Fibroblast of skin of left quadriceps (primary cell): ENCODE data around the gene TMEM255A.
"Not testable (repeated sequence)": the region's sequence is repeated elsewhere in the genome, so short reads cannot be mapped to it uniquely, and the experiment has no call there.

Source experiments
- DNase-seq, 2 experiments: peaks; one replicate each; pipeline ENCODE4 v3.0.0-alpha.2; 2013; ENCODE audit warnings: low read depth in 2 of 2

The TMEM255A gene

GRCh38 chrX:120310861-120311726, at the start of gene TMEM255A:
Gene TMEM255A, minus strand, starts transcription at chrX:120311461. Its CDS starts 152 bp downstream, at chrX:120311309.
- DNase-seq, result no peak

- no peak for DNase-seq
Measured at GRCh38 chrX:120358737-120359456, 47.6 kb upstream of the TMEM255A start.

GRCh38 chrX:120357186-120357585, 45.9 kb upstream of the TMEM255A start:
- no peak for DNase-seq

- no peak for DNase-seq
Measured at GRCh38 chrX:120356084-120356483, 44.8 kb upstream of the TMEM255A start.

- DNase-seq, result no peak
Measured at GRCh38 chrX:120350450-120351138, 39.3 kb upstream of the TMEM255A start.

- not testable (repeated sequence) for DNase-seq
Measured at GRCh38 chrX:120344566-120344965, 33.3 kb upstream of the TMEM255A start.

- DNase-seq, result no peak
Measured at GRCh38 chrX:120336899-120337298, 25.6 kb upstream of the TMEM255A start.

GRCh38 chrX:120335289-120335688, 24.0 kb upstream of the TMEM255A start:
- DNase-seq, result no peak

GRCh38 chrX:120334603-120335002, 23.3 kb upstream of the TMEM255A start:
- DNase-seq, result no peak

GRCh38 chrX:120334151-120334550, 22.9 kb upstream of the TMEM255A start:
- no peak for DNase-seq

- no peak for DNase-seq
Measured at GRCh38 chrX:120332394-120332793, 21.1 kb upstream of the TMEM255A start.

- DNase-seq, result no peak
Measured at GRCh38 chrX:120331116-120331515, 19.9 kb upstream of the TMEM255A start.

GRCh38 chrX:120321520-120322281, 10.4 kb upstream of the TMEM255A start:
- no peak for DNase-seq

- no peak for DNase-seq
Measured at GRCh38 chrX:120318411-120318810, 7.2 kb upstream of the TMEM255A start.

- DNase-seq, result no peak
Measured at GRCh38 chrX:120316587-120317283, 5.5 kb upstream of the TMEM255A start.

GRCh38 chrX:120315776-120316175, 4.5 kb upstream of the TMEM255A start:
- DNase-seq, result no peak

- DNase-seq, result no peak
Measured at GRCh38 chrX:120311727-120312063, 434 bp upstream of the TMEM255A start.

- no peak for DNase-seq
Measured at GRCh38 chrX:120309873-120310705, 1.2 kb downstream of the TMEM255A start.

- peak; percentile 36 to 41 for DNase-seq
Measured at GRCh38 chrX:120308959-120309872, 2.0 kb downstream of the TMEM255A start.
